Activated CD8-positive, alpha-beta memory T cell treated with anti-CD3 and anti-CD28 coated beads, Interleukin-2, amount 50 U/mL, for 4 hours (primary cell): Measurements from ENCODE around the gene NBEA.

Source experiments
- DNase-seq: peaks from one replicate; pipeline ENCODE4 v3.0.0-alpha.2; 2020

The NBEA gene

DNA sequence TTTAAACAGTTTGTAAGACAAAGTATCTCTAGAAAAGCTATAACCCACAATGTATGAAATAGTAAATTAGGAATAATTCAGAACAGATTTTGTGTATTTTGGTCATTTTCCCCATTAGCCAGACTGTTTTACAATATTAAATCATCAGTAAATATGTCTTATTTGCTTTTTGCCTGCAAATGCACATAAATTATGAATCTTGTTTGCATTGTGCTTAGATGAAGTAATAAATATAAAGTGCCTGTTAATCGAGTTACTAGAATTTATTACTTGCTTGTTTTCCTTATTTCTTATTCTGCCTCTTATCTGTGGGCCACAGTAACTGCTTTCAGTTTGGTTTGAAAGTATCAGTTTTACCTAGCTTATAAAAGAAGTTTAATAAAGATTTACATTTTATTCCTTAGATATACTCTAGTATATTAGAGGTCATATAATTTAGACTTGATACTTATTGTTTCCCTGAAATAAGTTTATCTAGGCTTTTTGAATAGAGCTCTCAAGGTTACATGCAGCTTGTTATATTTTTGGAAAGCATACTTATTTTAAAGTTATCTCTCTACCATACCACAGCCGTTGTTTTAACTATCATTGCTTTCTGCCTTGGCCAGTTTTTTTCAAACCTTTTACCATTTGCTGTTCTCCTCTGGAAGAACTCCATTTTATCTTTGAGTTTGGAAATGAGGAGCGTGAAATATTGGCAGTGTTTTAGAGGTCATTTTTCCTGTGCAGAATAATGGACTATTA is 238.0 kb downstream of the NBEA start:
- DNase-seq, result no peak

DNA sequence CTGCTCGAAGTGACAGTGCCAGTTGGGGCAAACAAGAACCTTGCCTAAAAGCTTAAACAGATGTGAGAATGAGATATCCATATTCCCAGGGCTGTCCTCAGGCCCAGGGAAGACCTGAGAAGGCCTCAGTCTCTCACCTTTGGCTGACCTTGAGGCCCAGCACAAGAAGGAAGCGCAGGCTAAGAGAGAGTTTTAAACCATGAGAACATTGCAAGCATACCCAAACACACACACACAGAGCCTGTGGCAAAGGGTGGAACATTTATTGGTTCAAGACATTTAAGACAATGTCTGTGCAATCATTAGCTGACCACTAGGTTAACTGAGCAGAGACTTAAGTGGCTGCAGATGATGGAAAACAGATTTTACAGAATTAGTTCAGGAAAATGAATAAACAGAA is 248.2 kb downstream of the NBEA start:
- no peak for DNase-seq

DNA sequence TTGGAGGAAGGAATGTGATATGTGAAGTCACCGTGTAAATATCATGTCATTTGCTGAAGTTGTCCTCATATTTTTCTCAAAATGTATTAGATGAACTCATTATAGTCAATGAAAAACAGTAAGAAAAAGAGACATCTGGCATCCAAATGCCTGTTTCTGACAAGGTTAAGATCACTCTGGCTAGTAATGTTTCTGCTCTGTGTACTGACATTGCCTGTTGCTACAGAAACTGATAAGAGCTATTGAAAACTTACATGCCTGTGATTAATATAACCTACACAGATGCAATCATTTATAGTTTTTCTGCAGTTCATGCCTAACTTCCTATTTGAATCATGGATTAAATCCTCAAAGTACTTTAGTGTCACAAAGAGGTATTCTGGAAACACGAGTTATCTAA is 249.8 kb downstream of the NBEA start:
- no peak for DNase-seq

DNA sequence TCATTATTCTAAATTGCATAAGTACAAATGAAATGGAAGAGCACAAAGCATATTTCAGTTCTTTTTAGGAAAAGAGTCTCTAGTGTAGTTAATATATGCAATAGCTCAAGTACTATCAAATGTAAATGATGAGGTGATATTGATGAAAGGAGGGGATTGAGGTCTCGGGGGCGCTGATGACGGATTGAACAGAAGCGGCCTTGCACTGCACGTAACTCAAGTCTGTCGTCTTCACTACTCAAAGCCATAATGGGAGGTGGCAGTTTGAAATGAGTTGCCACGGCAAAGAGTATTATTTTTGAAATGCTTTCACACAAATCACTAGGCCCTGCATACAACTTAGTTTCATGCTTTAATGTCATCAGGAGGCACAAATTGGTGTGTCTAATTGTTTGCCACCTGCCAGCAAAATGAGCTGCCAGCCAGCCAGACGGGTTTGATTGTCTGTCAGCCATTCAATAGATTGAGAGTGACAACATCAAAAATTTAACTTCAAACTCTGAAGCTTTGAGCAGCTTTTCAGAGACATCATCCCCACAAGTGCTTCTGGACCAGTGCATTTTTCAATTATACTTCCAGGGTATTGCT is 256.6 kb downstream of the NBEA start:
- DNase-seq, result no peak

DNA sequence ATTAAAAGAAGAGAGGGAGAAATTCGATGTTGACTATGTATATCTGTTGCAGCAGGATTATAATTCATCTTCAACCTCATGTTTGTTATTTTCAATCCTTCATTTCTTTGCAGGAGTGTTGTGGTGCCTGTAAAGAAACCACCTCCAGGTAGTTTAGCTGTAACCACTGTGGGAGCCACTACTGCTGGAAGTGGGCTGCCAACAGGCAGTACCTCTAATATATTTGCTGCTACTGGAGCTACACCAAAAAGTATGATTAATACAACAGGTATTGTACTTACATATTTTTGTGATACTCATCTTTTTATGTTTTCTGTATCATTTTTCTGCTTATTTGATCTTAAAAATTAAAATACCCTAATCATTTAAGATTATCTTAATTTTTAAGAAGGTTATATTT is 266.5 kb downstream of the NBEA start:
- DNase-seq, result no peak

DNA sequence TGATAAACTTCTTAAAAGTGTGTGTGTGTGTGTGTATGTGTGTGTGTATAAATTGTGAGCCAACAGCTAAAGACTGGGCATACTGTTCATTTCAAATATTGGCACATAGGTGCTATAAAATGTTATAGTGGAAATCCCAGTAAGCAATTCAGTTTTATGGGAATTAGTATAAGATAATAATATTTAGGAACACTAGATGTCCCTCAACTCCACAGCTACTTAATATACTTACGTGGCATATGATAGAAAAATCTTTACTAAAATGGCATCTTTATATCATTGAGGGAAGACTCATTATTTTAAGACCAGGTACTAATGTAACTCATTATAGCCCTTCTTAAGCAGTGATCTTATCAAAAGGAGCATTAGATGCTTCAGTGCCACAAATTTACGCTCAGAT is 268.2 kb downstream of the NBEA start:
- DNase-seq, result no peak

DNA sequence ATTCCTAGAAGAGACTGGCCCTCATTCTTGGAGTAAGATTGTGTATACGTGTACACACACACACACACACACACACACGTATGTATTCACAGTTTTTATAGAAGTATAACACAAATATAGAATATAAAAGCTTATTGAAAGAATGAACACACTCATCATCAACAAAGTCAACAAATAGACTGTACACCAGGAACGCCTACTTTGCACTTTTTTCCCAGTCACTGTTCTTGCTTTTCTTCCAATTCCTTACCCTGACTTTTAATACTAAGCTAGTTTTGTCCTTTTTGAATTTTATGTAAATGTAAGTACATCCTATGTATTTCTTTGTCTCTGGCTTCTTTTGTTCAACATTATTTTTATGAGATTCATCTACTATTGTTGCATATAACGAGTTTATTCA is 269.9 kb downstream of the NBEA start:
- DNase-seq, result no peak

DNA sequence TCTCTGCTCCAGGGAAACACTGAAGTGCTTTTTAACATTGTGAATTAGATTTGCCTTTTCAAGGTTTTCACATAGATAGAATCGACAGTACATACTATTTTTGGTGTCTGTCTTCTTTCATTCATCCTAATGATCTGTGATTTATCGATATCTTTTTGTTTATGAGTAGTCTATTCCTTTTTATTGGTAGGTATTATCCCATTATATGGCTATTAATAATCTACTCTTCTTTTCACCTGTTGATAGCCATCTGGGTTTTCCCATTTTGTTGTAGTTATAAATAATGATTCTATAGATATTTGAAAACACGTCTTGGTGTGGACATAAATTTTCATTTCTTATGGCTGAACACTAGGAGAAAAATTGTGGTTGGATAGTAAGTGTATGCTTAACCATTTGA is 271.8 kb downstream of the NBEA start:
- no peak for DNase-seq

DNA sequence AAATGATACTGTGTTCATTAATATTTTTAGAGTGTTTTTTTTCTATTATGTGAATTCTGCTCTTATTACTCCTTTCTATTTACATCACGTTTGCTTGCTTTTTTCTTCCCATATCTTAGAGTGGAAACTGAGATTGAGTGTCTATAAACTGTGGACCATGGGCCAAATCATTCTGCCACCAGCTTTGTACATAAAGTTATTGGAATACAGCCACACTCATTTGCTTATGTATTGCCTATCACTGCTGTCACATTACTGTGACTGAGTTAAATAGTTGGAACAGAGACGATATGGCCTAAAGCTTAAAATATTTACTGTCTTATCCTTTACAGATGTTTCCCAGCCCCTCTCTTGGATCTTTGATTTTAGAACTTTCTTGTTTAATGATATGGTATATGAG is 274.1 kb downstream of the NBEA start:
- DNase-seq, result no peak

DNA sequence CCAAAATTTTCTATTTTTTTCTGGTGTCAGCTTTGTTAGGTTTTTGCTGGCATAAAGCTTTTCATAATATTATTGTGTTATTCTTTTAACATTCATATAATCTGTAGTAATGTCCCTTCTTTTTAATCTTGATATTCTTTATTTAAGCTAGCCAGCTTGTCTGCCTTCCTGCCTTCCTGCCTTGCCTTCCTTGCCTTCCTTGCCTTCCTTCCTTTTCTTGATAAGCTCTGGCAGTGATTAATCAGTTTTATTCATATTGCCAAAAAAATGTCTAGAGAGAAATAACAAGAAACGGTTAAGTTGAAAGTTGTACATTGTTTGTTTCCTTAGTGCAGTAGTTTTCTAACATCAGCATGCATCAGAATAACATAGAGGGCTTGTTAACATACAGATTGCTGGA is 277.0 kb downstream of the NBEA start:
- no peak for DNase-seq

DNA sequence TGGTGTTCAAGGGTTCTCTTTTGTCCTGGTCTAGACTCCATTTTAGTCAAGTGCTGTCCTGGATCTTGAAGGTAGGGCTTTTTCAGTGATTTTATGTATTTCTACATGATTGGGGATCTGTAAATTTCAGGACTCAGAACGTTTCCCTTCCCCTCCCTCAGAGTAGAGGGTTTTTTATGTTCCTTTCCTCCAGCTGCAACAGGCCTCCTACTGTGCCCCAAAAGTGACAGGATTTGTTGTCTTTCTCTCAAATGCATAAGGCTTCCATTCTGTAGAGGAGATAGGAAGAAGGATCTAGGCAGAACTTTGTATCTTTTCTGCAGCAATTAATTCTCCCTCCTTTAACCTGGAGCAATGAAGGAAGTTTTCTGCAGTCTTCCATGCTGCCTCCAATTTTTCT is 283.1 kb downstream of the NBEA start:
- no peak for DNase-seq

DNA sequence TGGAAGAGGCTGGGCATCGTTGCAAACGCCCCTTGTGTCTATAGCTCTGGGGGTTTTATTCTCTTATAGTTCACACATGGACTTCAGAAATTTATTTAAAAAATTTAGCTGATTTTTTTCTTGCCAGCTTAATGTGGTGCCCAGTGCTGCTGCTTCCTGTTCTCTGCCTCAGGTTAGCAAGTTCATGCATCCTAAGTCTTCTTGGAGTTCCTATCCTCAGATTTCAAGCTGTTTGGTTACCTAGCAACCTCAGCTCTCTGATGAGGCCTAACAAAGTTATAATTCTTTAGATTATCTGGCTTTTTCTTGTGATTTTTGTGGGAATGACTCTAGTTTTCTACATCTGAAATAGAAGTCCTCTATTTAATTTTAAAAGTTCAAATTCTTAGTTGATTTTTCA is 283.5 kb downstream of the NBEA start:
- DNase-seq, result no peak

DNA sequence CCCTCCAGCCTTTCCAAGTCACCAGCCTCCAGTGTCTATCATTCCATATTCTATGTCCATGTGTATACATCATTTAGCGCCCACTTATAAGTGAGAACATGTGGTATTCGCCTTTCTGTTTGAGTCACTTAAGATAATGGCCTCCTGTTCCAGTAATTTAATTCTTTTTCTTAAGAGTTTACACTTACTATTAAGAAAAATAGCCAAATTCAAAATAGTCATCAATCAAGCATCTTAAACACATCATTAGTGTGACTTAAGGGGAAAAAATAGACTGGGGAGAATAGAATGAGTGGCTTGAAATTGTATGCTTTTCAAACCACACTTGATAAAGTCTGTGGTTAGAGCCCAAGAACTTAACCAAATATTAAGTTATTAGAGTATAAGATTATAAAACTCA is 286.5 kb downstream of the NBEA start:
- DNase-seq, result no peak

DNA sequence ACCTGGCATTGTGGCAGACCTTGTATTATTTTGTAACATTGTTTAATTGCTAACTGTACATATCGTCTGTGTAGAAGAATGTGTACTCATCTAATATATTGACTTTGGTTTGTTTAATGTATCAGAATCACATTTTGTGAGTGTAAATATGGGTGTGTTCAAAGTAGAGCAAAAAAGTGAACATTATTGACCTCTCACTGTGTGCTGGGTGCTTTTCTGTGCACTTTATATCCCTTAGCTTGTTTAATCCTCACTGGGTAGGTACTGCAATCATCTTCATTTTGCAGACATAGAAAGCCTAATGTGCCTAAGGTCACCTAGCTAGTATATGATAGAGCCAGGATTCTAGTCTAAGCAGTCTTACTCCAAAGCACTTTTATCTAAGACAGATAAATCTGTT is 289.4 kb downstream of the NBEA start:
- DNase-seq, result no peak

DNA sequence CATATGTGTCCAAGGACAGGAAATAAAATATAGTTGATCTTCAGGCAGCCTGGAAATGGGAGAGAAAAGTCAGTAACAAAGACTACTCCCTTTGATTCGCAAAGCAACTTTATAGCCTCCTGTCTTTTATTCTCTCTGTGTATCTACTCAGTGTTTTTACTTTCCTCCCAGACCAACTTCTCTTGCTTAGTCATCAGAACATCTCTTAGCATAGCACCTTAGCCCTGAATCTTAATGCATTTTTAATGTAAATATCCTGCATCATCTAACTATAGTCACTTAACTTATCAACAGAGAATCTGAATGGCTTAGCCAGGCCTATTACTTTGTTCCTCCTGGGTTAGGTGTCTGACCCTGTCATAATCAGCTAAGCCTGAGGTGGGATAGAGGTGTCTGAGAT is 296.2 kb downstream of the NBEA start:
- DNase-seq, result no peak

DNA sequence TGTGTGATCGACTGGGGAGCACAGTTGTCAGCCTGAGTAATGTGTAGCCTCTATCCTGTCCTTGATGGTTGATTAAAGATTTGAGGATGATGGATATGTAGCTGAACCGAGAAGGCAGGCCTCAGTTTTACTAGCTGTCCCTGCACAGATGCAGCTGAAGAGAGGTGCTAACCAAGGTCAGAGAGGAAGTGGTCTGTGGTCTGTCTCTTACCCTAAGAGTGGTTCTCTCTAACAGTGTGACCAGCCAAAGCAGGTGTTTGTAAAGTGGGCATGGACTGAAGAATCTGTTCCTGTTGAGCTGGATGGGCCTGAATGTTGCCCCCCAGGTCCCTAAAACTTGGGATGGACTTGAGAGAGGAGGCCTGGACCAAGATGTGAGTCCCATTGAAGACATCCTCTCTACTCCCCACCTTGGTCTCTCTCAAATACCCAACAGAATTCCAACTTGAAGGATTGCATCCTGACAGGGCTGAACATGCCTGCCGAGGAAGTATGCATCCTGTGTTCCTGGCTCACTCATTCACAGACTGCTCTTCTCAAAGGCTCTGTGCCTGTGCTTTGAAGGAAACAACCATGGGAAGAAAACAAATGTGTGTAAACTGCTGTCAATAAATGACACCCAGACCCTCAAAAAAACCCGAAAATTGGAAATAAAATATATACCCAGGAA is 310.6 kb downstream of the NBEA start:
- DNase-seq, result no peak

DNA sequence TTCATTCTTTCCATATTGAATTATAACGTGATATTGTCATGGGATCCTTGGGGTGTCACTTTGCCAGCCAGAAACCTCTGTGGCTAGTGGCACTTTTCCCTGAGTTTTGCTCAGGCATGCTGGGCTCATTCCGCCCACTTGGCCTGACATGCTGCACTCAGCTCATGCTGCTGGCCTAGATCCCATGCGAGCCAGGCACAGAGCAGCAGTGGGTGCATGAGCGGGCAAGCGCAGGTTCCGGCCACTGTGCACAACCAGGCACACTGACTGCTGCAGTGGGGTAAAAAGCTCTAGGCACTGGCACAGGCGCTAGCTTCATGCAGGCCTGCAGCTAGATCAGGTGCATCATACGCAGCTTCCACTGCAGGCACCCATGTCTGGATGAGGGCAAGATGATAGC is 313.2 kb downstream of the NBEA start:
- DNase-seq, result no peak

DNA sequence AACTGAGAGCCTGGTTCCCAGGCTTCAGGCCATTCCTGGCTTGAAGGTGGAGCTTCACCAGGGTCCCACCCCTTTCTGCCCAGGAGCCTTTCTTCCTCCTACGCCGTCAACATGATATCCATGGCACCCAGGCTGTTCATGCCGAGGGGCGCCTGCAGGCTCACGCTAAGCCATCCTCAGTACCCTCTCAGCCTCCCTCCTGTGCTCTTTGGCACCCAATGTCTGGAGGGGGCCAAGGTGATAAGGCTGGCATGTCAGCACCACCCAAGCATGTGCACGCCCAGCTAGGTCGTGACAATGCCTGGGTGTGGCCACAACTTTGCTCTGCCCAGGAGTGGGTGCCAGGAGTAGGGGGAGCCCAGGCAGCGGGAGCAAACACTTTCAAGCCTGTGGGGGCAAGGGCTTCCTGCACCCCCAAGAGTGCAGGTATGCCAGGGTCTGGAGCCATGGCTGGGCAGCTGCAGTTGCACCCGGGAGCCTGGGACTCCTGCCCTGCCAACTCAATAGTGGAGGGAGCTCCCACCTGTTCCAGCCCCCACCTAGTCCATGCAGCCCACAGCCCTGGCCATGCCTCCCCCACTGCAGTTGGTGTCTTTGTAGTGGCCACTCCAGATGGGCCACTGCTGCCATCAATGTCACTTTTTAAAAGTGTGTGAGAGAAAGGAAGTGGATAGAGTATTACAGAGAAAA is 314.5 kb downstream of the NBEA start:
- no peak for DNase-seq

DNA sequence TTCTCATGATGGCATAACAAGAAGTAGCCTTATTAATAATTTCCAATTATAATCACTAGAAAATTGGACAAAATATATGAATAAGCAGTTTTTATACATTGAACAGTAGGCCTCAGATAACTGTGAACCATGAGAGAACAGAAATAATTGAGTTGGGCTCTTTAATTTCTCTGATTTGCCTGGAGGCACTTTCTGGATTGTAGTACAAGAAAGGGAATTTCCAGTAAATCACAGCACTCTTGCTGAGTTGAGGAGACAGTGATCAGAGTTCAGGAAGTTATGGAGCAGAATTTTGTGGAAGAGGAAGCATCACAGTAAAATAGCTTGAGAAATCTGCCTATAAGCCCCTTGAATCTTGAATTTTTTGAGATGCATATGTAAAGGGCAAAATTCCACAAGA is 318.2 kb downstream of the NBEA start:
- no peak for DNase-seq

DNA sequence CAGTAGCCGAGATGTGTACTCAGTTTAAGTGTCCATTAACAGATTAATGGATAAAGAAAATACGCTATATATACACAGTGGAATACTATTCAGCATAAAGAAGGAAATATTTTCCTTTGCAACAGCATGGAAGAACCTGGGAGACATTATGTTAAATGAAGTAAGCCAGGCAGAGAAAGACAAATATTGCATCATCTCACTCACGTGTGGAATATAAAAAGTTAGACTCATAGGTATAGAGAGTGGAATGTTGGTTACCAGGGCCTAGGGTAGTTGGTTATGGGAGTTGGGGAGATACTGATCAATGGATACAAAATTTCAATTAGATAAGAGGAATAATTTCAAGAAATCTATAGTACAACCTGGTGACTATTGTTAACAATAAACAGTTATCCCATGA is 324.3 kb downstream of the NBEA start:
- no peak for DNase-seq

DNA sequence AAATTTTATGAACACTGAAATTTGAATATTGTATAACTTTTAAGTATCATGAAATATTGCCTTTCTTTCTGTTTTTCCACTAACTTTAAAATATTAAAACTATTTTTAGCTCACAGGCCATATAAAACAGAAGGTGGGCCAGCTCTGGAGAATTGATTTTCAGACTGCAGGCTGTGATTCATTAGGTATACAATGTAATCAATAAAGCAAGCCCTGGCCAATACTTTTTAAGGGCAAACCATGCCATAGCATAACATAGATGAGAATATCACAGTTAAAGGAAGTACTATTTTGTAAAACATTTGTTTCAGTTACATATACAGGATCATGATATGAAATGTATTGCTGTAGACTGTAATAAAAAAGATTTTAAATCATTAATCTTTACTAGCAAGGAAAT is 336.8 kb downstream of the NBEA start:
- no peak for DNase-seq

DNA sequence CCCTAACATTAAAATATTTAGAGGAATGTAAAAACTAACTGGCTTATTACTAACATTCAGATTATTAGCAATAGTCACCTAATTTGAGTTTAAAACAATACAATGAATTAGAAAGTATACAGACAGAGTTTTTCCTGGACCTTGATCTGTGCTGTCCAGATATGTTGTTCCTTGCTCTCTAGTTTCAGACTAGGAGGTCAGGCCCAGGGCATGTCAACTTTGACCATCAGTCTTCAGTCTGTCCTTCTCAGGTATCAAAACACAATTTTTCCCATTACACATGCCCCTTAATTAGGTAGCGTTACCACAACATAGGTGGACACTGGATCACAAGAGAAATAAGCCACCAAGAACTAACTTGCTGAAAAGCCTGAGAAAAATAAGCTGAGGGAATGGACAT is 337.4 kb downstream of the NBEA start:
- DNase-seq, result no peak

DNA sequence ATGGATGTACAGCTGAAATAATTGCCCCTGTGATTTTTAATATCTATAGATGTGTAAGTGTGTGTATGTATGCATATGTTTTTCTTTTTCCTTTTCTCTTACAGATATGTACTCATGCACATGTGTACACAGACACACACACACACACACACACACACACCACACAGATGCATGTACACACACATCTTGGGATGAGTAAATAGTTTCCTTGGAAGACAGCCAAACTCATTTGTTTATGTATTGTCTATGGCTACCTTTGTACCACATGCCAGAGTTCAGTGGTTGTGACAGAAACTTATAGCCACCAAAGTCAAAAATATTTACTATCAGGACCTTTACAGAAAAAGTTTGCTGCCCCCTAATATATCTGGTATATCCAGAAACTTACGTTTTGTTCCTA is 341.8 kb downstream of the NBEA start:
- no peak for DNase-seq

DNA sequence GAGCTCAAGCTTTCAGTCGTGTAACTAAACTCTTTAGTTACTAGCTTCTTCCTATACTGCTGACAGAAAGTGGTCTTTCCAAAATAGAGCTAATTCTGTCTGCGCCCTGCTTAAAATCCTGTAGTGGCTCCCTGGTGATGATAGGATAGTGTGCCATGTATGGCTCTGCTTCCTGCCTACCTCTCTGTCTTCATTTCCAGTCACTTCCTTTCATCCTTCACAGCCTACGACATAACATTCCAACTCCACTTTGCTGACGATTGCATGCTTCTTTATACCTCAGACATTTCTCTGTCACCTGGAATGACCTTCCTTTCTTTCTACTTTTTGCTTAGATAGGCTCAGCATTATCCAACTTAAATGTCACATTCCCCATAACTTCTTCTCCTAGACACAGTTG is 343.6 kb downstream of the NBEA start:
- no peak for DNase-seq
